Upper lobe of left lung (tissue), 4 donors: Measurements from ENCODE around the gene KAZN.

Experiments
- EP300 ChIP-seq, 4 donors: sonication (generic); formaldehyde crosslinking; IDR thresholded peaks; one replicate each; pipeline ENCODE4 v1.5.1; 2017; ENCODE audit warnings: antibody characterized with exemption in 4 of 4, control low read depth in 2 of 4
- POLR2A ChIP-seq, 4 donors: fragments of 450-650 bp; IDR thresholded peaks; one replicate each; pipeline ENCODE4 v1.5.1; 2016 to 2017; ENCODE audit warnings: antibody characterized with exemption in 4 of 4, mild to moderate bottlenecking in 2 of 4
- POLR2AphosphoS5 ChIP-seq, 2 donors: sonication (generic); formaldehyde crosslinking; IDR thresholded peaks; one replicate each; pipeline ENCODE4 v1.5.1; 2017; ENCODE audit warnings: antibody characterized with exemption in 2 of 2
- TF ChIP-seq, protein P1 (sequence below), 6 experiments: fragments of 450-650 bp in 4 of 6; fragments of 200-600 bp in 2 of 6; sonication (generic) in 2 of 6; IDR thresholded peaks; one replicate each; pipeline ENCODE4 v1.5.1; 2016 to 2019; ENCODE audit warnings: antibody characterized with exemption in 6 of 6

DNA sequence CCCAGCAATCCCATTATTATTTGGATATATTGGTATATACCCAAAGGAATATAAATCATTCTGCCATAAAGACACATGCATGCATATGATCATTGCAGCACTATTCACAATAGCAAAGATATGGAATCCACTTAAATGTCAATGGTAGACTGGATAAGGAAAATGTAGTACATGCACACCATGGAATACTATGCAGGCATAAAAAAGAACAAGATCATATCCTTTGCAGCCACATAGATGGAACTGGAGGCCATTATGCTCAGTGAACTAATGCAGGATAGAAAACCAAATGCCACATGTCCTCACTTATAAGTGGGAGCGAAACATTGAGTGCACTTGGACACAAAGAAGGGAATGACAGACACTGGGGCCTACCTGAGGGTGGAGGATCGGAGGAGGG, 24.6 kb downstream of the KAZN start:
- TF ChIP-seq, protein P1, sequence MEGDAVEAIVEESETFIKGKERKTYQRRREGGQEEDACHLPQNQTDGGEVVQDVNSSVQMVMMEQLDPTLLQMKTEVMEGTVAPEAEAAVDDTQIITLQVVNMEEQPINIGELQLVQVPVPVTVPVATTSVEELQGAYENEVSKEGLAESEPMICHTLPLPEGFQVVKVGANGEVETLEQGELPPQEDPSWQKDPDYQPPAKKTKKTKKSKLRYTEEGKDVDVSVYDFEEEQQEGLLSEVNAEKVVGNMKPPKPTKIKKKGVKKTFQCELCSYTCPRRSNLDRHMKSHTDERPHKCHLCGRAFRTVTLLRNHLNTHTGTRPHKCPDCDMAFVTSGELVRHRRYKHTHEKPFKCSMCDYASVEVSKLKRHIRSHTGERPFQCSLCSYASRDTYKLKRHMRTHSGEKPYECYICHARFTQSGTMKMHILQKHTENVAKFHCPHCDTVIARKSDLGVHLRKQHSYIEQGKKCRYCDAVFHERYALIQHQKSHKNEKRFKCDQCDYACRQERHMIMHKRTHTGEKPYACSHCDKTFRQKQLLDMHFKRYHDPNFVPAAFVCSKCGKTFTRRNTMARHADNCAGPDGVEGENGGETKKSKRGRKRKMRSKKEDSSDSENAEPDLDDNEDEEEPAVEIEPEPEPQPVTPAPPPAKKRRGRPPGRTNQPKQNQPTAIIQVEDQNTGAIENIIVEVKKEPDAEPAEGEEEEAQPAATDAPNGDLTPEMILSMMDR (IDR thresholded peaks at IDR 0.05): no peak
- no peak for TF ChIP-seq POLR2A (IDR thresholded peaks at IDR 0.05)
- TF ChIP-seq EP300 (IDR thresholded peaks at IDR 0.05): no peak
- no peak for TF ChIP-seq POLR2AphosphoS5 (IDR thresholded peaks at IDR 0.05)
